Stomach (tissue), 9 donors: ENCODE results near the gene SDR42E2. TPM values are rescaled to one million over a fixed set of nuclear protein-coding genes. Genes with fewer than 3 reads are reported as not detected.

Experiments
- DNase-seq, 2 donors: peaks; one replicate each; pipeline versions ENCODE4 v3.0.0 to v3.0.0-alpha.2; 2013 to 2019
- H3K27ac ChIP-seq, 5 donors: fragments of 200-600 bp in 4 of 5; sonication (generic) in 4 of 5; one replicate each; pipeline ENCODE4 v1.5.1; 2013 to 2019; ENCODE audit warnings: mild to moderate bottlenecking in 1 of 5, moderate library complexity in 1 of 5
- H3K27me3 ChIP-seq, 3 donors: fragments of 200-600 bp; sonication (generic); one replicate each; pipeline ENCODE4 v1.5.1; 2017 to 2019; ENCODE audit warnings: mixed run types in 1 of 3
- H3K36me3 ChIP-seq, 4 donors: fragments of 200-600 bp; sonication (generic); 1 replicate in 3 of 4; 2 replicates in 1 of 4; pipeline ENCODE4 v1.5.1; 2016 to 2019
- H3K4me1 ChIP-seq, 4 donors: fragments of 200-600 bp; sonication (generic); one replicate each; pipeline ENCODE4 v1.5.1; 2016 to 2019
- H3K4me3 ChIP-seq, 4 donors: fragments of 200-600 bp; sonication (generic) in 3 of 4; one replicate each; pipeline ENCODE4 v1.5.1; 2016 to 2019; ENCODE audit warnings: mild to moderate bottlenecking in 1 of 4
- H3K9me3 ChIP-seq, 4 donors: fragments of 200-600 bp; sonication (generic); one replicate each; pipeline ENCODE4 v1.5.1; 2016 to 2019
- CTCF ChIP-seq, 7 experiments: fragments of 450-650 bp in 4 of 7; fragments of 200-600 bp in 3 of 7; sonication (generic) in 3 of 7; IDR thresholded peaks; one replicate each; pipeline ENCODE4 v1.5.1; 2016 to 2019; ENCODE audit warnings: antibody characterized with exemption in 7 of 7, control low read depth in 2 of 7, mild to moderate bottlenecking in 1 of 7
- EP300 ChIP-seq: sonication (generic); formaldehyde crosslinking; IDR thresholded peaks from one replicate; pipeline ENCODE4 v1.6.1; 2017; ENCODE audit warnings: antibody characterized with exemption
- POLR2A ChIP-seq, 4 donors: fragments of 450-650 bp; IDR thresholded peaks; one replicate each; pipeline ENCODE4 v1.6.1; 2016; ENCODE audit warnings: antibody characterized with exemption in 4 of 4, control low read depth in 2 of 4, mild to moderate bottlenecking in 1 of 4, moderate library complexity in 1 of 4
- POLR2AphosphoS5 ChIP-seq, 3 donors: sonication (generic); formaldehyde crosslinking; IDR thresholded peaks; one replicate each; pipeline ENCODE4 v1.6.1; 2016; ENCODE audit warnings: antibody characterized with exemption in 3 of 3
- WGBS, 5 donors: extraction: QIAGEN DNeasy Blood & Tissue Kit in 3 of 5; methylation state at CpG; one replicate each; pipeline versions ENCODE4 v1.1.5 to v1.1.7; 2013 to 2018; 5-methylcytosine and 5-hydroxymethylcytosine counted together
- intact Hi-C: fragments of 100-400 bp; cut with DNase I; formaldehyde crosslinking; loops from one replicate; pipeline ENCODE4 v1.15.1; 2023; ENCODE audit warnings: low total_unique reads
- polyA plus RNA-seq, 3 donors: library from polyadenylated mRNA; stranded (reverse); fragments of 200-250 nt; gene quantifications; one replicate each; pipeline ENCODE4 v1.2.3, GENCODE V29; 2013
- total RNA-seq, 5 donors: library from RNA; depleted of rRNA; stranded (reverse); fragments of >200 nt; gene quantifications; one replicate each; pipeline versions ENCODE4 v1.1.0 to v1.2.3, GENCODE V29; 2014 to 2016
- donor health status: healthy with polysubstance abuse.
- donor health status: Bipolar disorder and iron deficiency.
- donor health status: healthy.

Gene SDR42E2
- total and polyA plus RNA-seq, 8 donors = not detected

DNA sequence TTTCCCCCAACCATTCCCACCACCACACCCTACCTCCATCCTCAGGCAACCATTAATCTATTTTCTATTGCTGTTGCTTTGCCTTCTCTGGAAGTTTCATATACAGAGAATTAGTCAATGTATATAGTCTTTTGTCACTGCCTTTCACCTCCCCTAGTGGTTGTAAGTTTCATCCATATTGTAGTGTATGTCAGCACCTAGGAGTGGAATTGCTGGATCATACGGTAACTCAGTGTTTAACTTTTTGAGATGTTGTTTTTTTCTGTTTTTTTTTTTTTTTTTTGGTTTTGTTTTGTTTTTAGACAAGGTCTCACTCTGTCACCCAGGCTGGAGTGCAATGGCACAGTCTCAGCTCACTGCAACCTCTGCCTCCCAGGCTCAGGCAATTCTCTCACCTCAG is 60.7 kb downstream of the SDR42E2 start:
- TF ChIP-seq POLR2AphosphoS5 (IDR thresholded peaks at IDR 0.05) (no peak), CTCF (IDR thresholded peaks at IDR 0.05) (no peak), EP300 (no peak), POLR2A (IDR thresholded peaks at IDR 0.05) (no peak)
- WGBS, 5 donors = 76 to 97% (median 90%) methylated on average over 1 of the region's 1 CpG
- intact Hi-C loops = no loop called here
- no peak for DNase-seq
- no peaks in the 10 kb centered on the region for H3K27me3 ChIP-seq
- peaks cover 0 to 32% (median 24%) of the 10 kb centered on the region in 4 donors for H3K36me3 ChIP-seq
- H3K27ac ChIP-seq = no peak overlapping the region
- peaks cover 6 to 42% (median 18%) of the 10 kb centered on the region in 4 donors for H3K4me1 ChIP-seq
- H3K9me3 ChIP-seq = no peaks in the 10 kb centered on the region
- H3K4me3 ChIP-seq = no peak overlapping the region

- no peak for TF ChIP-seq CTCF (IDR thresholded peaks at IDR 0.05)
- TF ChIP-seq POLR2A (IDR thresholded peaks at IDR 0.05) = no peak
- TF ChIP-seq POLR2AphosphoS5 (IDR thresholded peaks at IDR 0.05) = peak in 1 of 3 donors; percentile 57
- no peak for TF ChIP-seq EP300
- Histone ChIP-seq H3K4me1 (peaks cover 6 to 33% (median 16%) of the 10 kb centered on the region in 4 donors), H3K4me3 (no peak overlapping the region), H3K9me3 (no peaks in the 10 kb centered on the region), H3K36me3 (peaks cover 3 to 49% (median 45%) of the 10 kb centered on the region in 4 donors), H3K27ac (peak overlapping the region in 2 of 5 donors; percentile 30 to 58), H3K27me3 (no peaks in the 10 kb centered on the region)
- 75 to 87% (median 77%) methylated on average over 7 of the region's 7 CpGs for WGBS, 5 donors
- intact Hi-C loops = no loop called here
- no peak for DNase-seq
Measured at GRCh38 chr16:22225060-22225459, 62.8 kb downstream of the SDR42E2 start.

DNA sequence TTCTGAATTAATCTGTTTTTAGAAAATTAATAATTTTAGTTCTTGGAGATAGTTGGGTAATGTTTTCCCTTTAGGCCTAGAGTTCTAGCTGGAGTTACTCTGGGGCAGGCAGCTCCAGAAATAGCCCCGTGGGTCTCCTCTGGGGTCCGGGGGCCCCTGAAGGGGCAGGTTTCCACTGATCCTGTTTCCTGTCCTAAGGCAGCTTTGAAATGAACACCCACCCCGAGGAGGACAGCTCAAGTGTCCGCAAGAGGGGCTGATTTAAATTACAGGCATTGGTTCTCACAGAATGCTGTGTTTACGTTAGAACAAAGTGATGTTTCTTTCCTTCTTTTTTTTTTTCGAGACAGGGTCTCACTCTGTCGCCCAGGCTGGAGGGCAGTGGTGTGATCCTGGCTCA is 67.6 kb downstream of the SDR42E2 start:
- no peaks in the 10 kb centered on the region for H3K9me3 ChIP-seq
- H3K4me3 ChIP-seq = no peak overlapping the region
- peaks cover 3 to 80% (median 68%) of the 10 kb centered on the region in 4 donors for H3K36me3 ChIP-seq
- peaks cover 0 to 20% (median 7%) of the 10 kb centered on the region in 4 donors for H3K4me1 ChIP-seq
- TF ChIP-seq POLR2AphosphoS5 (IDR thresholded peaks at IDR 0.05) (no peak), CTCF (IDR thresholded peaks at IDR 0.05) (no peak), EP300 (no peak), POLR2A (IDR thresholded peaks at IDR 0.05) (no peak)
- H3K27ac ChIP-seq = peak overlapping the region in 1 of 5 donors; percentile 18
- intact Hi-C loops = no loop called here
- DNase-seq = no peak
- WGBS, 5 donors = 62 to 73% (median 68%) methylated on average over 7 of the region's 7 CpGs
- H3K27me3 ChIP-seq = no peaks in the 10 kb centered on the region

DNA sequence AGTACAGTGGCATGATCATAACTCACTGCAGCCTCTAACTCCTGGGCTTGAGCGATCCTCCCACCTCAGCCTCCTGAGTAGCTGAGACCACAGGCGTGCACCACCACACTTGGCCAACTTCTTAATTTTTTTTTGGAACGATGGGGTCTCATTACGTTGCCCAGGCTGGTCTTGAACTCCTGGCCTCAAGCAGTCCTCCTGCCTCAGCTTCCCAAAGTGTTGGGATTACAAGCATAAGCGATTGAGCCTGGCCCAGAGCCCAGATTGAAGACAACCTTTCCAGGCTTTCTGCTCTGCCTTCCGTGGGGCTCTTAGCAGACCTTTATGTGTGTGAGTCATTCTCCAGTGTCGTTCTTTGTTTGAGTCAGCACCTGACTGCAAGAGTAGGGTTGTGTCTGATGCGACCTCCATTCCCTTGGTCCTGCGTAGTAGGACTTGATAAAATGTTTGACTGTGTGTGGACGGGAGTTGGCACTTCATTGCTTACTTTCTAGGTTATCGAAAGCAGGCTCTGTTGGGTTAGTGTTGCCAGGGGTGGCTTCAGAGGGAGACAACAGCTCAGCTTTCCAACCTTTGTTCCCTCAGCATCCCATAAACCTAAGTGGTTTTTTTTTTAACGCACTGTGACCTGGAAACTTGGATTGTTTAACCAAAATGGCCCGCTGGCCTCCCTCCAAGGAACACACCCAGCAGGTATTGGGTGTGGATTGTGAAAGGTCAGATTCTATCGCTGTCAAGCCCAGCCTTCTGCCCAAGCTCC is 70.2 kb downstream of the SDR42E2 start:
- intact Hi-C loops = no loop called here
- H3K36me3 ChIP-seq = peaks cover 3 to 77% (median 56%) of the 10 kb centered on the region in 4 donors

GRCh38 chr16:22233037-22233372 is 70.7 kb downstream of the SDR42E2 start:
- H3K27me3 ChIP-seq = no peaks in the 10 kb centered on the region
- TF ChIP-seq CTCF (IDR thresholded peaks at IDR 0.05) (no peak), POLR2A (IDR thresholded peaks at IDR 0.05) (no peak), EP300 (no peak), POLR2AphosphoS5 (IDR thresholded peaks at IDR 0.05) (no peak)
- intact Hi-C loops = no loop called here

More for the DNA sequence above, 70.2 kb downstream of the SDR42E2 start:
- WGBS, 5 donors = 38 to 59% (median 41%) methylated on average over 13 to 14 of the region's 14 CpGs
- H3K9me3 ChIP-seq = no peaks in the 10 kb centered on the region
- peak in 1 of 3 donors; percentile 29 for TF ChIP-seq POLR2AphosphoS5 (IDR thresholded peaks at IDR 0.05)
- no peak for TF ChIP-seq POLR2A (IDR thresholded peaks at IDR 0.05)
- no peak for TF ChIP-seq EP300
- DNase-seq = peak; percentile 90 to 95
- no peak overlapping the region for H3K4me3 ChIP-seq
- H3K4me1 ChIP-seq = peaks cover 0 to 28% (median 15%) of the 10 kb centered on the region in 4 donors
- peak overlapping the region; percentile 39 to 71 (median 52) for H3K27ac ChIP-seq
- no peaks in the 10 kb centered on the region for H3K27me3 ChIP-seq

More at GRCh38 chr16:22233037-22233372, 70.7 kb downstream of the SDR42E2 start:
- Histone ChIP-seq H3K4me3 (no peak overlapping the region), H3K36me3 (peaks cover 3 to 74% (median 54%) of the 10 kb centered on the region in 4 donors), H3K27ac (peak overlapping the region; percentile 39 to 71 (median 52)), H3K4me1 (peaks cover 0 to 27% (median 15%) of the 10 kb centered on the region in 4 donors), H3K9me3 (no peaks in the 10 kb centered on the region)
- WGBS, 5 donors = 28 to 47% (median 39%) methylated on average over 6 of the region's 6 CpGs
- DNase-seq = no peak
